AG08396 (cell line): ENCODE results near the gene EGLN2.
"Not testable (repeated sequence)": the region's sequence is repeated elsewhere in the genome, so short reads cannot be mapped to it uniquely, and the experiment has no call there.

Experiments
- DNase-seq: peaks from one replicate; pipeline ENCODE4 v3.0.0; 2012; ENCODE audit warnings: low spot score, mixed read lengths

The EGLN2 gene

GRCh38 chr19:40776932-40777644 lies 21.9 kb upstream of the EGLN2 start:
- peak; percentile 89 for DNase-seq

GRCh38 chr19:40777645-40777936 lies 21.4 kb upstream of the EGLN2 start:
- DNase-seq = no peak

DNA sequence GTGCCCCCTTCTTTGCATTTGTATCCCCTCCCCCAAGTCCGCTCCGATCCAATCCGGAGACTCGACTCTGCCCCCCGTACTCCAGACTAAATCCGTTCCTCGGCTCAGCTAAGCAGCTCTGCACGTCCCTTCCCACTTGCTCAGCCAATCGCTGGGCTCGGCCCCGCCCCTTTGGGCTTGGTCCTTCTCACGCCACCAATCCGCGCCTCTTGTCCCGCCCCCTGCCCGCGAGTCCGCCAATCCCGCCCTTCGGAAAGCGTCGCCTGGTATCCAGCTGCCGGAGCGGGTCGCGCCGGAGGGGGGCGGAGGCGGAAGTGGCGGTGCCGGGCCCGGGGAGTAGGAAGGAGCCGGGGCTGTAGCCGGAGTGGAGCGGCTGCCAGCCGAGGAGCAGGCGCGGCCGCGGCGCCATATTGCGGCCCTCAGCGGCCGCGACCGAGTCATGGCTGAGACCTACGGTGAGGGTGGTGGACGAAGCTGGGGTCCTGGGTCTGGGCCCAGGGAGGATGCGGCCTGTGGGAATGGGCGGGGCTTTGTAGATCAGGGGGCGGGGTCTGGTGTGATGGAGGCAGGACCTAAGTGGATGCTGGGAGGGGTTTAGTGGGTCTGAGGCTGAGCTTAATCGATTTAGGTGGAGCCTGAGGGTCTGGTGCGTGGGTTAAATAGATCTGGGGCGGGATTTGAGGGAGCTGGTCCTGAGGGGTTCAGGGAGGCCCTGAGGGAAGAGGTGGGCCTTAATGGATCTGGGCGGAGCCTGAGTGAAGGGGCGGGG lies 20.9 kb upstream of the EGLN2 start, which contains the start of gene RAB4B:
TSS of gene RAB4B (plus strand) at position 311 of the 769 bp plus-strand sequence. CDS start at position 440, 129 bp downstream.
- DNase-seq = peak; percentile 98

DNA sequence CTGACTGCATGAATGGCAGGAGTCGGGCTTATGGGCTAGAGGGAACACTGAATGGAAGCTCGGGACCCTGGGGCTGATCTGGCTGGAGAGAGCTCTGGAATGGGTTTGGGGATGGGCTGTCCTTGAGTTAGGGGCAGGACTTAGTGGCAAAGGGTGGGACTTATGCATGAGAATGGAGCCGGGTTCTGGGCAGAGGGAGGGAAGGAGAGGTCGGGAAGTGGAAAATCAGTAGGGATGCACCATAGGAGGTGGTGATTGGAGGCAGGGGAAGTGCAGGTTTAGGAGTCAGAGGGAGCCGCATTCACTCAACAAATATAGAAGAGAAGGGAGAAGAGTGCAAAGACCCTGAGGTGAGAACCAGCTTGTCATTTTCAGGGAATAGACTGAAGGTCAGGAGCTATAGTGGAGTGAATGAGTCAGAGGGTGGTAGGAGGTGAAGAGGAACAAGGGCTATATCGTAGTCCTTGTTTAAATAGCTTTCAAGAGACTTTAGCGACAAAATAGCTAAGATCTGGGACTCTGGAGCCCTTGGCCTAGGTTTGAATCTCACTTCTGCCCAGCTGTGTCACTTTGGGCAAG lies 20.2 kb upstream of the EGLN2 start:
- DNase-seq = peak; percentile 40

- no peak for DNase-seq
Measured at GRCh38 chr19:40780582-40780981, 18.4 kb upstream of the EGLN2 start.

- no peak for DNase-seq
Measured at GRCh38 chr19:40781140-40781539, 17.9 kb upstream of the EGLN2 start.

DNA sequence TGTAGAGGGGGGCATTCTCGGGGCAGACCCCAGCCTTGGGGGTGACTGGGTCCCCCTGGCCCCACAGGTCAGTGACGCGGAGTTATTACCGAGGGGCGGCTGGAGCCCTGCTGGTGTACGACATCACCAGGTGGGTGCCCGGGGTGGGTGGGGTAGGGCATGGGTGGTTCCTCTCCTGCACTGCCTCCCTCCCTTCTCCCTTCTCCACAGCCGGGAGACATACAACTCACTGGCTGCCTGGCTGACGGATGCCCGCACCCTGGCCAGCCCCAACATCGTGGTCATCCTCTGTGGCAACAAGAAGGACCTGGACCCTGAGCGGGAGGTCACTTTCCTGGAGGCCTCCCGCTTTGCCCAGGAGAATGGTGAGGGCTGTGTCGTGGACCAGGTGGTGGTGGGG lies 15.3 kb upstream of the EGLN2 start:
- no peak for DNase-seq

DNA sequence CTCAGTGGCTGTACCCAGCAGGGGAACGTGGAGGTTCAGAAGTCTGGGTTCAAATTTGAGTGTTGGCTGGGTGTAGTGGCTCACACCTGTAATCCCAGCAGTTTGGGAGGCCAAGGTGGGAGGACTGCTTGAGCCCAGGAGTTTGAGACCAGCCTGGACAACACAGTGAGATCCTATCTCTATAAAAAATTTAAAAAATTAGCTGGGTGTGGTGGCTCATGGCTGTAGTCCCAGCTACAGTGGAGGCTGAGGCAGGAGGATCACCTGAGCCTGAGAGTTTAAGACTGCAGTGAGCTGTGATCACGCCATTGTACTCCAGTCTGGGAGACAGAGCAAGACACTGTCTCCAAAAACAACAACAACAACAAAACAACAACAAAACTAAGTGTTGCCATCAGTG lies 14.8 kb upstream of the EGLN2 start:
- not testable (repeated sequence) for DNase-seq

GRCh38 chr19:40785526-40785925 lies 13.5 kb upstream of the EGLN2 start:
- DNase-seq = no peak

GRCh38 chr19:40786060-40787037 lies 12.6 kb upstream of the EGLN2 start:
- DNase-seq = no peak

DNA sequence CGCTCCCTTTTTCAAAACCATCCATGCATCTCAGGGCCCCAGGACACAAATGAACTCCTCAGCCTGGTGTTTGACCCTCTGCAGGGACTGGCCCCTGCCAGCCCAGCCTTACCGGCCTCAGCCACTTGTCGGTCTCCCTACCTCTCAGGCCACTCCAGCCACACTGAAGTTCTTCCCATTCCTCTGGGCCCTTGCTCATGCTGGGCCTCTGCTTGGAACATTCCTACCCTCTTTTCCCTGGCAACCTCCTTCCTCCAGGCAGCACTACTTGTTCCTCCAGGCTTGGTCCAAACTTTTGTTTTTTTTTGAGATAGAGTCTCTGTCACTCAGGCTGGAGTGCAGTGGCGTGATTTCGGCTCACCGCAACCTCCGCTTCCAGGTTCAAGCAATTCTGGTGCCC lies 7.6 kb upstream of the EGLN2 start:
- DNase-seq = no peak

GRCh38 chr19:40791996-40792395 lies 7.0 kb upstream of the EGLN2 start:
- no peak for DNase-seq

DNA sequence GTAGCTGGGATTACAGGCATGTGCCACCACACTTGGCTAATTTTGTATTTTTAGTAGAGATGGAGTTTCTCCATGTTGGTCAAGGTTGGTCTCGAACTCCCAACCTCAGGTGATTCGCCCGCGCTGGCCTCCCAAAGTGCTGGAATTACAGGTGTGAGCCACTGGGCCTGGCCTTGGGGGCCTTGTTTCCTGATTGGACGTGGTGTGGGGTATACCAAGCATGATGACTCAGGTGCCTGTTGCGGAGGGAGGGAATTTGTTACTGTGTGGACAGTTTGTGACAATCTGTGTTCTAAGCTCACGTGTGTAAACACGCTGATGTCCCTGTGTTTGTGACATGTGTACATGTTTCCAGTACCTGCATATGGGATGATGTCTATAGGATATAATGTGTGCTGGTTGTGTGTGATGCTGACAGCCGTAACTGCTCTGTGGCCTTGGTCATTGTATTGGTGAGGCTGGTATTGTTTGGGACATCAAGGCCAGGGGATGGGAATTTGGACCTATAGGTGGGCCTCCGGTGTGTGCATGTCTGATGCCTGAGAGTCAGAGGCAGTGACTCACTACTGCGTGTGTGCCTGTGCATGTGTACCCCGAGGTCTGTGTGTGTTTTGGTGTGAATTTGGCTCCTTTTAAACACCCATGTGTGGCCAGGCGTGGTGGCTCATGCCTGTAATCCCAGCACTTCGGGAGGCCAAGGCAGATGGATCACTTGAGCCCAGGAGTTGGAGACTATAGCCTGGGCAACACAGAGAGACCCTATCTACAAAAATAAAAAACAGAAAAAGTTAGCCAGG lies 1.6 kb upstream of the EGLN2 start:
- no peak for DNase-seq

DNA sequence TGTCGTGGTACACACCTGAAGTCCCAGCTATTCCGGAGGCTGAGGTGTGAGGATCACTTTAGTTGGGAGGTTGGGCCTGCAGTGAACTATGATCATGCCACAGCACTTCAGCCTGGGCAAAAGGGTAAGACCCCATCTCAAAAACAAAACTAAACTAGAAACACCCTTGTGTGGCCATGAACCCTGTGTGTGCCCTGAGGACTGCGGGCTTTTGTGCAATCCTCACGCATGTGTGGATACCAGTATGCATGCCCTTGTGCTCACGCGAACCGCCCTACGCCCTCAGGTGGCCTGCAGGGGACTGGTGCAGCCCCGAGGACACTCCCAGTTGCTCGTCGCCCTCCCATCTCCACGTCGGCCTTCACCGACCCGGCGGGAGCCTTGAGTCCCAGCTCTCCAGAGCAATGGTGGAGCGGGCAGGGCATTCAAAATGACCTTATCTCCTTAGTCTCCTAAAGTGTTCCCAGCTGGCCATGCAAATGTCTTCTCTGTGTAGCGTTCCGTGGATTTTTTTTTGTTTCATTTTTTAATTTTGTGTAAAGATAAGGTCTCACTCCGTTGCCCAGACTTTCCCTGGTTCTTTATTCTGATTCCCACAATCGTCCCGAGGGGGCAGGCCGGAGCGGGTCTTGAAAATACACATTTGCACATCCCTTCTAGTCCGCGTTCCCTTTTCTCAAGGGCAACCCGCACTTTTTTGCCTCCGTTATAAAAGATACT lies 868 bp upstream of the EGLN2 start:
- DNase-seq = peak; percentile 67

- peak; percentile 42 for DNase-seq
Measured at GRCh38 chr19:40799558-40800338, 757 bp downstream of the EGLN2 start.

GRCh38 chr19:40800339-40800996 lies 1.5 kb downstream of the EGLN2 start:
- no peak for DNase-seq

GRCh38 chr19:40800997-40801377 lies 2.0 kb downstream of the EGLN2 start:
- DNase-seq = no peak

DNA sequence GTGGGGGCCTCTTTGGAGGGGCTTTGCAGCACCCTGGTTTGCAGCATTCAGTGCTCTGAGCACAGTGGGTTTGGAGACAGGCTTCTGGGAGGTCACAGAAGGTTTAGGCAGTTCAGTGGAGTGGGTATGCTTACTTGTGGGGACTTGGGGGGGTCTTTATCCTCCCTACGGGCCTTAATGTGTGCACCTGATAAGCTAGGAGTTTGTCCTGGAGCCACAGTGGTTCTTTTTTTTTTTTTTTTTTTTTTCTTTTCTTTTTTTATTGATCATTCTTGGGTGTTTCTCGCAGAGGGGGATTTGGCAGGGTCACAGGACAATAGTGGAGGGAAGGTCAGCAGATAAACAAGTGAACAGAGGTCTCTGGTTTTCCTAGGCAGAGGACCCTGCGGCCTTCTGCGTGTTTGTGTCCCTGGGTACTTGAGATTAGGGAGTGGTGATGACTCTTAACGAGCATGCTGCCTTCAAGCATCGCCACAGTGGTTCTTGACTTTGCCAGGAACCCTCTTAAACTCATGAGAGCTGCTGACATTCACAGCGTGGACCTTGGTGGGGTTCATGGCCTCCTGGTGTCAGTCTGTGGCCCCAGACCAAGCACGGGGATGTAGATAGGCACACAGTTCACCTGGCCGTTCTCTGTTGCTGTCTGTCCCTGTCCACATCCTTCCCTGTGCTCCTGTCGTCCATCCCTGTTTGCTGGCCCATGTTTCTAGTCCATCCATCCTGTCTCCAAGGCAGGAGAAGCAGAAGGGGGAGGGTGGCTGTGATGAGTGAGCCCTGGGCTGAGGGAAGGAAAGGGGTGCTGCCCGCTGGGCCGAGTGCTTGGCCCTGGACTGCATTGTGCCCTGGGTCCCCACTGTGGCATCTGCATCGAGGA lies 2.7 kb downstream of the EGLN2 start:
- DNase-seq = no peak
